G401.6 (cell line): Measurements from ENCODE around the gene RABGGTA.

ENCODE experiments used
- FAIRE-seq: peaks from 2 replicates; lab custom pipeline; 2012; peaks lifted over from hg19 to GRCh38; lab: Jason Lieb, UNC

Gene RABGGTA

GRCh38 chr14:24271134-24271833 is at the start of gene RABGGTA:
Gene RABGGTA, minus strand, starts transcription at chr14:24271597. Its CDS starts 482 bp downstream, at chr14:24271115.
- FAIRE-seq, result no peak

GRCh38 chr14:24317141-24317928 is 45.9 kb upstream of the RABGGTA start:
- no peak for FAIRE-seq

GRCh38 chr14:24316597-24316950 is 45.2 kb upstream of the RABGGTA start:
- no peak for FAIRE-seq

GRCh38 chr14:24315807-24316596 is 44.6 kb upstream of the RABGGTA start:
- no peak for FAIRE-seq

GRCh38 chr14:24315243-24315806 is 43.9 kb upstream of the RABGGTA start:
- FAIRE-seq, result no peak

- FAIRE-seq, result no peak
Observed at GRCh38 chr14:24314377-24315193, 43.2 kb upstream of the RABGGTA start.

- no peak for FAIRE-seq
Observed at GRCh38 chr14:24313913-24314312, 42.5 kb upstream of the RABGGTA start.

- no peak for FAIRE-seq
Observed at GRCh38 chr14:24312736-24313507, 41.5 kb upstream of the RABGGTA start.

GRCh38 chr14:24311837-24312615 is 40.6 kb upstream of the RABGGTA start:
- no peak for FAIRE-seq

GRCh38 chr14:24310646-24311604 is 39.5 kb upstream of the RABGGTA start, which contains the start of gene LTB4R:
Gene LTB4R, plus strand, starts transcription at chr14:24311502. Its CDS starts 4,150 bp downstream, at chr14:24315652.
- FAIRE-seq, result no peak

- FAIRE-seq, result no peak
Observed at GRCh38 chr14:24310265-24310645, 38.9 kb upstream of the RABGGTA start.

GRCh38 chr14:24309538-24310264 is 38.3 kb upstream of the RABGGTA start, which contains the start of gene LTB4R2:
Gene LTB4R2, plus strand, starts transcription at chr14:24310140. Its CDS starts 525 bp downstream, at chr14:24310665.
- FAIRE-seq, result no peak

GRCh38 chr14:24308342-24309124 is 37.1 kb upstream of the RABGGTA start:
- no peak for FAIRE-seq

GRCh38 chr14:24307575-24308341 is 36.4 kb upstream of the RABGGTA start, which contains the start of gene CIDEB:
Gene CIDEB, minus strand, starts transcription at chr14:24307977. Its CDS starts 119 bp downstream, at chr14:24307858.
- FAIRE-seq, result peak; percentile 74

GRCh38 chr14:24307156-24307574 is 35.8 kb upstream of the RABGGTA start:
- no peak for FAIRE-seq

- FAIRE-seq, result no peak
Observed at GRCh38 chr14:24304019-24304387, 32.6 kb upstream of the RABGGTA start.
